HG02588 (cell line): ENCODE data around the gene LCE1F.

Experiments used
- ATAC-seq: cut with Tn5 transposase; IDR thresholded peaks from one replicate; pipeline ENCODE4 v1.9.1; 2021; ENCODE audit warnings: mild to moderate bottlenecking, moderate library complexity; ENCODE audit not compliant: unreplicated experiment

LCE1F gene

DNA sequence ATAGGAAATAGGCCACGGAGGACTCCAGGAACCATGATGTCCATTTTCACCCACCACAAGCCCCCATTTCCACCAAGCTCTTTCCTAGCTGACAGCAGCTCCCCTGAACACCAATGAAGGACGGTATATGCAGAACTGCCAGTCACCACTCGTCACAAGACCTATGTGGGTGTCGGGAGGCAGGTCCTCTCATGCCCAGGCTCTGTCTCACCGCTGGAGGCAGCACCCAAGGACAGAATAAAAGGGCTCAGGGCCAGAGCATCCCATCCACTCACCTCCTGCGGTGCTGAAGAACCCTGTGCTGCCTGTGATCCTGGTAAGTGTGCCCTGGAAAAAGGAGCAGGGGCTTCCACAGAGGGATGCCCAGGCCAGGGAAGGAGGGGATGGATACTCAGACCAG is at the start of gene LCE1F:
LCE1F (plus strand) TSS at position 266 of the 400 bp plus-strand sequence. CDS start 1,232 bp downstream, outside the sequence.
- ATAC-seq: no peak

DNA sequence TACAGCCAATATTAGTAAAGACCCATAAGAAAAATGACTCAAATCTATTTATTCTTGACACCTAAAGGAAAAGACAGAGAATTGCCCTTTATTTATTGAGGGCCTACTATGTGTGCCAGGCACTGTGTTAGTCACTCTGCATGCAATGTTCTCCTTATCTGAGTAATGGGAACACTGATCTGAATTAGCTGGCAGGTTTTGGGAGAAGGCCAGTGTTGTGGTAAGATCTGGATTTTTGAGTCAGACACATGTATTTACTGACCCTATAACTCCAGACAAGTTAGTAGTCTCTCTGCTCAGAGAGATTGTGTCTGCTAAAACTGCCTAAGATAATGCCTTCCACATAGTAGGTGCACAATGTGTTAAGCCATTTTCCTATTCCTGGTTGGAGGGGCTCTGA is 49.7 kb upstream of the LCE1F start:
- no peak for ATAC-seq

DNA sequence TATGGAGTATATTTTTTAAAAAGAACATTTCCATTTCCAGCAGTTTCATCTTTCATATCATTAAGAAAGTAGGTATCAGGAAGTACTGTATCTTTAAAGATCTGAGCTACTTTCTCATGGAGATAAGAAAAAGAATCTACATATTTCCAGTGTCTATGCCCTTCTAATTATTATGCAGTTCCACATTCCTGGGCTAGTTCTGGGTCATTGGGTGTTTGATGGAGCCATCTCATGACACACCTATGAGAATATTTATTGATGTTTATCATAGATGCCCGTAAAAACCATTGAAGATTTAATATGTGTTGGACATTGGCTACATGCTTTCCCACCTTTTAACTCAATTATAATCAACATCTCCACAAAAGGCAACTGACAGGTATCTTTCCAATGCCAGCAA is 46.0 kb upstream of the LCE1F start:
- ATAC-seq: no peak

- ATAC-seq: no peak
Observed at GRCh38 chr1:152735648-152736047, 39.3 kb upstream of the LCE1F start.

DNA sequence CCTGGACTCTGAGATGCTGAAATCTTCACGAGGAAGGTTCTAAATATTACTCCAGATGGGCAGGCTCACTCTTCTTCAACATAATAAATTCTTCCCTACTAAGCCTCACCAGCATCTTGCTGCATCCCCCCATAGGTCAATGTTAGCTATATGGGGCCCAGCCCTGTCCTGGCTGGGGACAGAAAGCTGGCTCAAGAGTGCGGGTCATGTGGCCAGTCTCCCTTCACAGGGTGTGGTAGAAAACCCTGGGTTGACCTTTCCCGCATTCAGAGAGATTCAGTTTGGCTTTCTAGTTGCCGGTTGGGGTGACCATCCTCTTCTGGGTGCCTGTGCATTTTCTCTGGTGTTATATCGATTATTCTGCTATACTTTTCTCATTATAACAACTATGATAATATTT is 36.9 kb upstream of the LCE1F start:
- ATAC-seq: no peak

DNA sequence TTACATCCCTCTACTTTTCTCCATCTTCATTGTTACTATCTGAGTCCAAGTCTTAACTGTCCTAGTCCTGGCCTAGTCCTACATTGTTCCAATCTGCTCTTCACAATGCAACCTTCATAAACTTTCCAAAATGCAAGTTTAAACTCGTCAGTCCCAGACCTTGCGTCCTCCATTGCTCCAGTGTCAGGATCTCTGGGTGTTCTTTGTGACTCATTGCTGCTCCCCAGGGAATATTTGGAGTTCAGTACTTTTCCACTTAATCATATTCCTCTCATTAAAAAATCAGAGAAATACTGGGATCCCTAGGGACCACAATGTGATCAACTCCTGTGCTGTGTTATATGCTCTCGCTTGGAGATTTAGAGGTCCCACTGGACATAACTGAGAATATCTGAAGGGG is 35.1 kb upstream of the LCE1F start:
- no peak for ATAC-seq

- no peak for ATAC-seq
Observed at GRCh38 chr1:152741656-152742055, 33.3 kb upstream of the LCE1F start.

- no peak for ATAC-seq
Observed at GRCh38 chr1:152743371-152744145, 31.4 kb upstream of the LCE1F start.

DNA sequence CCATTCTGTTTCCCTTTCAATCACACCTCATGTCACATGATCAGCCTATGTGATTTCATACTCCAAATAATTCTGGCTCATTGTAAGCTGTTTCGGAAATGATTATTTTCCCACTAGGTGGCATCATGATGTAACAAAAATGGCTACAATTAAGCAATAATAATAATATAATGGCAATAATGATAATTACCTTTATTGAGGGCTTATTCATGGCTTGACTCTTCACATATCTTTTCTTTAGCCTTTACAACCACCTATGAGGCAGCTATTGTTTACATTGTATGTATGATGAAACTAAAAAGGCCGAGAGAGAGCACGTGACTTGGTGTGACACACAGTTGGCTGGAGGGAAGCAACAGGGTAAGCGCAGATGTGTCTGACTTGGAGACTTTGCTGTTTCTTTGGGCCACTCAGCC is 29.6 kb upstream of the LCE1F start:
- ATAC-seq: no peak

- no peak for ATAC-seq
Observed at GRCh38 chr1:152745765-152746444, 29.0 kb upstream of the LCE1F start.

DNA sequence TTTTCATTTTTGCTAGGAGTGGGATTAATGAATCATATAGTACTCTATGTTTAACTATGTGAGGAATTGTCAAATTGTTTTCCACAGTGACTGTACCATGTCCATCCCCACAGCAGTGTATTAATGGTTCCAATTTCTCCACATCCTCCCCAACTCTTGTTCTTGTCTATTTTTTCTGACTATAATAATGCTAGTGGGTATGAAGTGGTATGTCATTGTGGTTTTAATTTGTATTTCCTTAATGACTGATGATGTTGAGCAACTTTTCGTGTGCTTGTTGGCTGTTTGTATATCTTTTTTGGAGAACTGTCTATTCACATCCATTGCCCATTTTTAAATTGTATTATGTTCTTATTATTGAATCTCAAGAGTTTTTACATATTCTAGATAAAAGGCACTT is 27.1 kb upstream of the LCE1F start:
- ATAC-seq: no peak

DNA sequence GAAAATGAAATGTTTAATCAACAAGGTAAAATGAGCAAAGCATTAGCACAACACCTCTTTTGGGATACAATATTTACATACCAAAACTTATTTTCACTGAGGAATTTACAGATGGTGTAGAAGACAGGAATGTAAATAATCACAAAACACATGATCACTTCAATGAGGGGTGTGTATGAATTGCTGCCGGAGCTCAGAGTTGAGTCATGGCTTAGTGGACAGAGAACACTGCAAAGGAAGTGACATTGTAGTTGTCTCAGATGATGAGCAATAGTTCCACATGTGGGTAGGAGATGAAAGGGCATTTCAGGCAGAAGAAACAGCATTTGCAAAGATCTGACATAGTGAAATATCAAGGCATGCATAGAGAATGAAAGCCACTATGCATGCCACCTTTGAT is 22.7 kb upstream of the LCE1F start:
- no peak for ATAC-seq

DNA sequence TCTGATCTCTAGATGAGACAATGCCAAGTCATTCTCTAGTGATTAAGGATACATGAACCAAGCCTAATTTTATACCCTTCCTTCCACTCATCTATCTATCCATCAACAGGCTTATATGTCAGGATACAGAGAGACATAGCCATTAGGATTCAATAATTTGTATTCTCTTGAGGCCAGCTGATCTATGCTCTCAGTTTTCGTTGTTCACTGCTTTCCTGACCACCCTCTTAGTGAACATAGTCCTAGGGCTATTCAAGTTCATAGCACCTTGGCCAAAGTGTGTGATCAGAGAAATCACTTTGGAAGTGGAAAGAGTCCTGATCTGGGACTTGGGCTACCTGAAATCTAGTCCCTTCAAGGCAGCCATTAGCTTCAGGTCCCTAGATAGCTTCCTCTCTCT is 21.4 kb upstream of the LCE1F start:
- ATAC-seq: no peak

DNA sequence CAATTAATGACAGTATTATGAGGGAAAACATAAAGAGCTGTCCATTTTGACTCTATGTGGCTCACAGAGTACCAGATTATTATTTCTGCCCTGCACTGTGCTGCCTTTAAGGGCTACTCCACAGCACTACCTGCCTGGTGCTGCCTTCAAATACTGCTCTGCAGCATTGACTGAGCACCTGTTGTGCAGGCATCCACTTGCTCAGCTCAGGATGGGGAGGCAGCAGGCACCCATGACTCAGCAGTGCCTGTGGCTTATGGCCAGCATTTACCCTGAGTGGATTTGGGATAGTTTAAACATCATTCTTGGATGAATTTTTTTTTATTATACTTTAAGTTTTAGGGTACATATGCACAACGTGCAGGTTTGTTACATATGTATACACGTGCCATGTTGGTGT is 18.1 kb upstream of the LCE1F start:
- no peak for ATAC-seq

GRCh38 chr1:152757747-152758146 is 17.2 kb upstream of the LCE1F start, which contains the start of gene KPRP:
Gene KPRP (plus strand): TSS chr1:152758025. CDS start chr1:152759589, 1,564 bp downstream.
- no peak for ATAC-seq

- ATAC-seq: no peak
Observed at GRCh38 chr1:152758636-152759035, 16.3 kb upstream of the LCE1F start.

DNA sequence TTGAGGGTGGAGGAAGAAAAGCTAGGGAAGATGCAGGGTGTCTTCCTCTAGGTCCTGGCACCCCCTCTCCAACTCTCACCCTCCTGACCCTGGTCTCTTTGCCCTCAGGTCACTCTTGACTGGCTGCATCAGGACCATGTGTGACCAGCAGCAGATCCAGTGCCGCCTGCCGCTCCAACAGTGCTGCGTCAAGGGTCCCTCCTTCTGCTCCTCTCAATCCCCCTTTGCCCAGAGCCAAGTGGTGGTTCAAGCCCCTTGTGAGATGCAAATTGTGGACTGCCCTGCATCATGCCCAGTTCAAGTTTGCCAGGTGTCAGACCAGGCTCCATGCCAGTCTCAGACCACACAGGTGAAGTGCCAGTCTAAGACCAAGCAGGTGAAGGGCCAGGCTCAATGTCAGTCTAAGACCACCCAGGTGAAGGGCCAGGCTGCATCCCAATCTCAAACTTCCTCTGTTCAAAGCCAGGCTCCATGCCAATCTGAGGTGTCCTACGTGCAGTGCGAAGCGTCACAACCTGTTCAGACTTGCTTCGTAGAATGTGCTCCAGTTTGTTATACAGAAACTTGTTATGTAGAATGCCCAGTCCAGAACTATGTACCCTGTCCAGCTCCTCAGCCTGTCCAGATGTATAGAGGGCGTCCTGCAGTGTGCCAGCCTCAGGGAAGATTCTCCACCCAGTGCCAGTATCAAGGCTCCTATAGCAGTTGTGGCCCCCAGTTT is 15.3 kb upstream of the LCE1F start:
- no peak for ATAC-seq

DNA sequence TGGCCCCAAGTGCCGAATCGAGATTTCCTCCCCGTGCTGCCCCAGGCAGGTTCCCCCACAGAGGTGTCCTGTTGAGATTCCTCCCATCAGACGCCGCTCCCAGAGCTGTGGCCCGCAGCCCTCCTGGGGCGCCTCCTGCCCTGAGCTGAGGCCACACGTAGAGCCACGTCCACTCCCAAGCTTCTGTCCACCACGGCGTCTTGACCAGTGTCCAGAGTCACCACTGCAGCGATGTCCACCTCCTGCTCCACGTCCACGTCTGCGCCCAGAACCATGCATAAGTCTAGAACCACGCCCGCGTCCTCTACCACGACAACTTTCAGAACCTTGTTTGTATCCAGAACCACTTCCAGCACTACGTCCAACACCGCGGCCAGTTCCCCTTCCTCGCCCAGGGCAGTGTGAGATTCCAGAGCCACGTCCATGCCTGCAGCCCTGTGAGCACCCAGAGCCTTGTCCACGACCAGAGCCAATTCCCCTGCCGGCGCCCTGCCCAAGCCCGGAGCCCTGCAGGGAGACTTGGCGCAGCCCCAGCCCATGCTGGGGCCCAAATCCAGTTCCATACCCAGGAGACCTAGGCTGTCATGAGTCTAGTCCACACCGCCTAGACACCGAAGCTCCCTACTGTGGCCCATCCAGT is 14.3 kb upstream of the LCE1F start:
- ATAC-seq: no peak

GRCh38 chr1:152761609-152762213 is 13.2 kb upstream of the LCE1F start:
- no peak for ATAC-seq

GRCh38 chr1:152768847-152769533 is 6.0 kb upstream of the LCE1F start:
- no peak for ATAC-seq
